Right lung (tissue), 5 donors: Measurements from ENCODE around the gene BICRAL. TPM values are rescaled to one million over a fixed set of nuclear protein-coding genes. Genes with fewer than 3 reads are reported as not detected.
"Not testable (repeated sequence)": the region's sequence is repeated elsewhere in the genome, so short reads cannot be mapped to it uniquely, and the experiment has no call there.

ENCODE experiments used
- DNase-seq, 2 donors: peaks; one replicate each; pipeline ENCODE4 v3.0.0-alpha.2; 2013
- polyA plus RNA-seq, 5 donors: library from polyadenylated mRNA; unstranded; fragments of 120-200 nt; gene quantifications; one replicate each; pipeline versions ENCODE4 v1.2.1 to v1.2.3, GENCODE V29; 2013; ENCODE audit warnings: inconsistent platforms in 1 of 5, low replicate concordance in 1 of 5; ENCODE audit not compliant: insufficient read length in 5 of 5, insufficient read depth in 1 of 5

Gene BICRAL
- polyA plus RNA-seq, 5 donors, result 14.1 to 20.2 (median 18.8) TPM

GRCh38 chr6:42761287-42762067 is 20.4 kb upstream of the BICRAL start:
- DNase-seq, result no peak

- DNase-seq, result no peak
These were observed 19.4 kb upstream of the BICRAL start for GRCh38 chr6:42762426-42762859.

GRCh38 chr6:42762950-42763349 is 18.9 kb upstream of the BICRAL start:
- no peak for DNase-seq

- no peak for DNase-seq
These were observed 16.8 kb upstream of the BICRAL start for GRCh38 chr6:42764911-42765648.

GRCh38 chr6:42766163-42766670 is 15.6 kb upstream of the BICRAL start:
- no peak for DNase-seq

GRCh38 chr6:42769051-42769450 is 12.8 kb upstream of the BICRAL start:
- no peak for DNase-seq

- DNase-seq, result no peak
These were observed 12.0 kb upstream of the BICRAL start for GRCh38 chr6:42769836-42770235.

- no peak for DNase-seq
These were observed 10.1 kb upstream of the BICRAL start for GRCh38 chr6:42771741-42772100.

- DNase-seq, result no peak
These were observed 7.7 kb upstream of the BICRAL start for GRCh38 chr6:42774201-42774600.

GRCh38 chr6:42774821-42775487 is 6.9 kb upstream of the BICRAL start:
- not testable (repeated sequence) for DNase-seq

GRCh38 chr6:42777126-42777822 is 4.6 kb upstream of the BICRAL start:
- DNase-seq, result no peak

GRCh38 chr6:42778122-42778521 is 3.7 kb upstream of the BICRAL start:
- DNase-seq, result no peak

- no peak for DNase-seq
These were observed 2.3 kb upstream of the BICRAL start for GRCh38 chr6:42779521-42779920.

- DNase-seq, result no peak
These were observed 381 bp upstream of the BICRAL start for GRCh38 chr6:42781546-42781795.

GRCh38 chr6:42782689-42783176 is 881 bp downstream of the BICRAL start:
- DNase-seq, result peak; percentile 83 to 85

GRCh38 chr6:42783177-42783875 is 1.5 kb downstream of the BICRAL start:
- DNase-seq, result peak; percentile 88 to 90

- DNase-seq, result no peak
These were observed 2.2 kb downstream of the BICRAL start for GRCh38 chr6:42783876-42784642.

- DNase-seq, result no peak
These were observed 3.1 kb downstream of the BICRAL start for GRCh38 chr6:42784717-42785498.

- no peak for DNase-seq
These were observed 4.7 kb downstream of the BICRAL start for GRCh38 chr6:42786525-42786985.

GRCh38 chr6:42787063-42787472 is 5.2 kb downstream of the BICRAL start:
- DNase-seq, result no peak
